Vagina (tissue), 2 donors: ENCODE measurements around the gene CEACAM3.

ENCODE experiments used
- POLR2A ChIP-seq, 2 donors: fragments of 450-650 bp; IDR thresholded peaks; one replicate each; pipeline ENCODE4 v1.6.1; 2017; ENCODE audit warnings: antibody characterized with exemption in 2 of 2, mild to moderate bottlenecking in 2 of 2, moderate library complexity in 2 of 2
- POLR2AphosphoS5 ChIP-seq, 2 donors: sonication (generic); formaldehyde crosslinking; IDR thresholded peaks; one replicate each; pipeline ENCODE4 v1.9.0; 2017; ENCODE audit warnings: antibody characterized with exemption in 2 of 2, mild to moderate bottlenecking in 2 of 2, low read depth in 1 of 2; ENCODE audit not compliant: insufficient read depth in 1 of 2
- TF ChIP-seq, protein P1 (sequence below), 3 experiments: fragments of 450-650 bp in 2 of 3; fragments of 200-600 bp in 1 of 3; sonication (generic) in 1 of 3; IDR thresholded peaks; one replicate each; pipeline ENCODE4 v1.5.1; 2017 to 2019; ENCODE audit warnings: antibody characterized with exemption in 3 of 3, mild to moderate bottlenecking in 2 of 3, moderate library complexity in 2 of 3

- TF ChIP-seq, protein P1, sequence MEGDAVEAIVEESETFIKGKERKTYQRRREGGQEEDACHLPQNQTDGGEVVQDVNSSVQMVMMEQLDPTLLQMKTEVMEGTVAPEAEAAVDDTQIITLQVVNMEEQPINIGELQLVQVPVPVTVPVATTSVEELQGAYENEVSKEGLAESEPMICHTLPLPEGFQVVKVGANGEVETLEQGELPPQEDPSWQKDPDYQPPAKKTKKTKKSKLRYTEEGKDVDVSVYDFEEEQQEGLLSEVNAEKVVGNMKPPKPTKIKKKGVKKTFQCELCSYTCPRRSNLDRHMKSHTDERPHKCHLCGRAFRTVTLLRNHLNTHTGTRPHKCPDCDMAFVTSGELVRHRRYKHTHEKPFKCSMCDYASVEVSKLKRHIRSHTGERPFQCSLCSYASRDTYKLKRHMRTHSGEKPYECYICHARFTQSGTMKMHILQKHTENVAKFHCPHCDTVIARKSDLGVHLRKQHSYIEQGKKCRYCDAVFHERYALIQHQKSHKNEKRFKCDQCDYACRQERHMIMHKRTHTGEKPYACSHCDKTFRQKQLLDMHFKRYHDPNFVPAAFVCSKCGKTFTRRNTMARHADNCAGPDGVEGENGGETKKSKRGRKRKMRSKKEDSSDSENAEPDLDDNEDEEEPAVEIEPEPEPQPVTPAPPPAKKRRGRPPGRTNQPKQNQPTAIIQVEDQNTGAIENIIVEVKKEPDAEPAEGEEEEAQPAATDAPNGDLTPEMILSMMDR (IDR thresholded peaks at IDR 0.05): no peak
- no peak for TF ChIP-seq POLR2AphosphoS5 (IDR thresholded peaks at IDR 0.05; ENCODE audit: insufficient read depth in 1 of 2, low read depth in 1 of 2)
- no peak for TF ChIP-seq POLR2A (IDR thresholded peaks at IDR 0.05)
Measured at GRCh38 chr19:41848666-41849065, 52.3 kb downstream of the CEACAM3 start.
